Vagina (tissue), 2 donors: ENCODE data around the gene DCC.

ENCODE experiments used
- CTCF ChIP-seq, 3 experiments: fragments of 450-650 bp in 2 of 3; fragments of 200-600 bp in 1 of 3; sonication (generic) in 1 of 3; IDR thresholded peaks; one replicate each; pipeline ENCODE4 v1.5.1; 2017 to 2019; ENCODE audit warnings: antibody characterized with exemption in 3 of 3, mild to moderate bottlenecking in 2 of 3, moderate library complexity in 2 of 3
- POLR2A ChIP-seq, 2 donors: fragments of 450-650 bp; IDR thresholded peaks; one replicate each; pipeline ENCODE4 v1.6.1; 2017; ENCODE audit warnings: antibody characterized with exemption in 2 of 2, mild to moderate bottlenecking in 2 of 2, moderate library complexity in 2 of 2
- POLR2AphosphoS5 ChIP-seq, 2 donors: sonication (generic); formaldehyde crosslinking; IDR thresholded peaks; one replicate each; pipeline ENCODE4 v1.9.0; 2017; ENCODE audit warnings: antibody characterized with exemption in 2 of 2, mild to moderate bottlenecking in 2 of 2, low read depth in 1 of 2; ENCODE audit not compliant: insufficient read depth in 1 of 2

GRCh38 chr18:52716973-52717372 lies 377.0 kb downstream of the DCC start:
- no peak for TF ChIP-seq CTCF (IDR thresholded peaks at IDR 0.05)
- no peak for TF ChIP-seq POLR2AphosphoS5 (IDR thresholded peaks at IDR 0.05; ENCODE audit: insufficient read depth in 1 of 2, low read depth in 1 of 2)
- TF ChIP-seq POLR2A (IDR thresholded peaks at IDR 0.05): no peak
